Stimulated activated CD8-positive, alpha-beta memory T cell treated with anti-CD3 and anti-CD28 coated beads, Interleukin-7, amount 100 ng/mL, for 1 hour (primary cell): ENCODE results near the gene PIP4K2C.
"Not testable (repeated sequence)": the region's sequence is repeated elsewhere in the genome, so short reads cannot be mapped to it uniquely, and the experiment has no call there.

ENCODE experiments used
- DNase-seq, 2 donors: peaks; one replicate each; pipeline ENCODE4 v3.0.0-alpha.2; 2020; ENCODE audit warnings: low read depth in 2 of 2

Gene PIP4K2C

DNA sequence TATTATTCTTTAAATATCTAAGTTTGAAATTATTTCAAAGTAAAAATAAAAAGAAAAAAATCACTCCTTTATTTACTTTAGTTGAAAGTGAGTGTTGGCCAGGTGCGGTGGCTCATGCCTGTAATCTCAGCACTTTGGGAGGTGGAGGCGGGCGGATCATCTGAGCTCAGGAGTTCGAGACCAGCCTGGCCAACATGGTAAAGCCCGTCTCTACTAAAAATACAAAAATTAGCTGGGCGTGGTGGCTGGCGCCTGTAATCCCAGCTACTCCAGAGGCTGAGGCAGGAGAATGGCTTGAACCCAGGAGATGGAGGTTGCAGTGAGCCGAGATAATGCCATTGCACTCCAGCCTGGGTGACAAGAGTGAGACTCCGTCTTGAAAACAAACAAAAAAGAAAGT lies 45.7 kb downstream of the PIP4K2C start:
- not testable (repeated sequence) for DNase-seq

DNA sequence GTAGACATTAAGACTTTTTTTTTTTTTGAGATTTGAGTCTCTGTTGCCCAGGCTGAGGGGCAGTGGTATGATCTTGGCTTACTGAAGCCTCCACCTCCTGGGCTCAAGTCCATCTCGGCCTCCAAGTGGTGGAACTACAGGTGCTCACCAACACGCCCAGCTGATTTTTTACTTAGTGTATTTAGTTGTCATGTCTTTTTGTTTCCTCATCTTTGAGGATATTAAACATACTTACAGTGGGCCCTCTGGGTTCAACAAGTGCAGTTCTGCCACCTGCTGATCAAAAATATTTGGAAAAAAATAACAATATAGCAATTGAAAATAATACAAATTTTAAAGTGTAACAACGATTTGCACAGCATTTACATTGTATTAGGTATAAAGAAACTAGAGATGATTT lies 46.4 kb downstream of the PIP4K2C start:
- no peak for DNase-seq

DNA sequence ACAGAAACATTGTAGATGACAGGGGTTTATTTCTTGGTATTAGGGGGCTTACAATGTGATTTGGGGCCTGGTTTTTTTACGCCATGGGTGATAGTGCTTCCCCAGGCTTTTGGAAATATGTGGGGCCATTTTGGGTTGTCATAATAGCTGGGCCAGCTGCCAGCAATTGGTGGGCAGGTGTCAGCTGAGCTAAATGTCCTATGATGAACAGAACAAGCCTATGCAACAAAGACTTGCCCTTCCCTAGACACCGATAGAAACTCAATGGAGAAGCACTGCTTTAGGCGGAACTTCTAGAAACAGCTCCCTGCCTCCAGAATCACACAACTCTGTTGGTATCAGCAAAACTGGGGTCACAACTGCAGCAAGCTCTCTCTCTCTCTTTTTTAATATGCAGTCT lies 47.1 kb downstream of the PIP4K2C start:
- DNase-seq: no peak

DNA sequence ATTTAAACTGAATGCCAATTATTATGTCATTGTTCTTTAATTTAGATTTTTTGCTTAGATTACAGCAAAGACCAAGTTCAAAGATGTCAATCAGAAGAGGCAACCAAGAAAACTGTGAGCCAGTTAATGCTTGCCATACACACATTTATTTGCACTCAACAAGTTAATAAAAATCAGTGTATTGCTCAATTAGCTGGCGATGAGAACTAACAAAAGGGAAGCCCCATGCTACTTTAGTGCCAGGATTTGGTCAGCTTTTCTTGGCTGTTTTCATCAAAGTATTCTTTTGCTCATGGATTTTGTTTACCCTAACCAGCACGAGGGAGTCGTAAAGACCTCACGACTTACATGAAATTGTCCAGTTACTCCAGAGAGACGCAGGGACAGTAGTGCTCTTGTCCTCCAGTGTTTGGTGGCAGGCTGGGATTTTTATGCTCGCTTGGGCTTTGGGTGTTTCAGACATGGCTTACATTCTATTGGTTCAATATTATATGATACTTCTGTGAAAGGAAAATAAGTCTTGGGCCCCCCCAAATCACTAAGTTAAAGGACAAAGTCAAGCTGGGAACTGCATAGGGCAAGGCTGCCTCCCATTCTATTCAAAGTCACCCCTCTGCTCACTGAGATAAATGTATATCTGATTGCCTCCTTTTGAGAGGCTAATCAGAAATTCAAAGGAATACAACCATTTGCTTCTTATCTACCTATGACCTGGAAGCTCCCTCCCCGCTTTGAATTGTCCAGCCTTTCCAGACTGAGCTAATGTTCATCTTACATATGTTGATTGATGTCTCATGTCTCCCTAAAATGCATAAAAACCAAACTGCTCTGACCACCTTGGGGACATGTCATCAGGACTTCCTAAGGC lies 49.4 kb downstream of the PIP4K2C start:
- DNase-seq: no peak

DNA sequence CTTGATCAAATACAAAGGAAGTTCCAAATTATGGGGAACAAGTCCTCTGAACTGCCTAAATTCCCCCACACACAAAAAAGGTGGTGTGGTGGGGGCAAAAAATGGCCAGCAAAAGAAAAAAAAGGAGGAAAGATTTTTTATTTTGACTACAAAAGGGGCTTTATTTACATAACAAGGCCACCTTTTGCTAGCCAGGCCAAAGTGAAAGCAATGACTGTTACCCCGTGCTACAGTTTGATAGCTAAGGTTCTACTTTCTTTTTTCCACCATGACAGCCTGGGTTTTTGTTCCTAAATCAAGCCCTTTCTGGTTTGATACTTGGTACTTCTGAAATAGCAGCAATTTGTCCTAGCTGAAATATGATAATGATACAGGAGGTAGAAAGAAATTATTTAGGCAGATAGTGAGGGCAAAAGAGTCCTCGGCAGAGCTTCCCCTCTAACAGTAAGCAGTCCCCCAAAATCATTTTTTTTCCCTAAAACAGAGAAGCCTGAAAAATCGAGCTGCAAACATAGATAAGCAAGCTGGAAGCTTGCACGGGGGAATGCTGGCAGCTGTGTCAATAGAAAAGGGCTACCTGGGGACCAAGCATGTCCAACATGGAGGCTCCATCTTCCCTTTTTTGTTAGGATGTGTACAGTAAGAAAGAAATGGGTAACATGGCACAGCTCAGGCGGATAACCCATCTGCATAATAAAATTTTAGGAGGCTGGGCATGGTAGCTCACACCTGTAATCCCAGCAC lies 50.9 kb downstream of the PIP4K2C start:
- DNase-seq: no peak

DNA sequence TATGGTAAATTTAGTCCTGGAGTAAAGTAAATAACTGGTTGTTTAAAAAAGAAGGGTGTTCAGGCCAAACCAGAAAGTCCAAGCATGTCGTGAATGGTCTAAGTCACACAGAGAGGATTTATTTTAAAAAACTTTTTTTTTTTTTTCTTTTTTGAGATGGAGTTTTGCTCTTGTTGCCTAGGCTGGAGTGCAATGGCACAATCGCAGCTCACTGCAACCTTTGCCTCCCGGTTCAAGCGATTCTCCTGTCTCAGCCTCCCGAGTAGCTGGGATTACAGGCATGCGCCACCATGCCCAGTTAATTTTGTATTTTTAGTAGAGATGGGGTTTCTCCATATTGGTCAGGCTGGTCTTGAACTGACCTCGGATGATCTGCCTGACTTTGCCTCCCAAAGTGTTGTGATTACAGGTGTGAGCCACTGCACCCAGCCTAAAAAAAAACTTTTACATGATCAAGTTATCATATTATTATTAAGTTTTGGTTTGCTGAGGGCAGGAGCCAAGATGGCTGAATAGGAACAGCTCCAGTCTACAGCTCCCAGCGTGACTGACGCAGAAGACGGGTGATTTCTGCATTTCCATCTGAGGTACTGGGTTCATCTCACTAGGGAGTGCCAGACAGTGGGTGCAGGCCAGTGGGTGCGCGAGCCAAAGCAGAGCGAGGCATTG lies 55.1 kb downstream of the PIP4K2C start:
- DNase-seq: not testable (repeated sequence)

DNA sequence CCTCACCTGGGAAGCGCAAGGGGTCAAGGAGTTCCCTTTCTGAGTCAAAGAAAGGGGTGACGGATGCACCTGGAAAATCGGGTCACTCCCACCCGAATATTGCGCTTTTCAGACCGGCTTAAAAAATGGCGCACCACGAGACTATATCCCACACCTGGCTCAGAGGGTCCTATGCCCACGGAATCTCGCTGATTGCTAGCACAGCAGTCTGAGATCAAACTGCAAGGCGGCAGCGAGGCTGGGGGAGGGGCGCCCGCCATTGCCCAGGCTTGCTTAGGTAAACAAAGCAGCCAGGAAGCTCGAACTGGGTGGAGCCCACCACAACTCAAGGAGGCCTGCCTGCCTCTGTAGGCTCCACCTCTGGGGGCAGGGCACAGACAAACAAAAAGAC lies 55.7 kb downstream of the PIP4K2C start:
- not testable (repeated sequence) for DNase-seq
